WTC11 (cell line): Measurements from ENCODE around the gene PAQR8. TPM values are rescaled to one million over a fixed set of nuclear protein-coding genes. Genes with fewer than 3 reads are reported as not detected.

Source experiments
- ATAC-seq: fragments of 200-7000 bp; cut with Tn5 transposase; 2 replicates; pipeline ENCODE4 v1.10.0; 2021; ENCODE audit warnings: mild to moderate bottlenecking, moderate library complexity
- CTCF ChIA-PET: fragments of 300-600 bp; sonication (Branson Sonifier 250); formaldehyde crosslinking; loops from one replicate; lab custom pipeline; 2021; ENCODE audit warnings: antibody characterized with exemption; lab: Charles Lee
- POLR2A ChIA-PET: fragments of 350-600 bp; sonication (Branson Sonifier 250); formaldehyde crosslinking; loops from one replicate; lab custom pipeline; 2021; ENCODE audit warnings: antibody characterized with exemption; lab: Charles Lee
- DNase-seq: peaks from one replicate; pipeline ENCODE4 v3.0.0; 2021; ENCODE audit warnings: low spot score
- H3K27ac Mint-ChIP-seq: 2 replicates; pipeline ENCODE4 v1.8.0; 2021; ENCODE audit warnings: mixed read lengths
- H3K27me3 Mint-ChIP-seq: 2 replicates; pipeline ENCODE4 v1.8.0; 2021; ENCODE audit warnings: low read depth, mild to moderate bottlenecking, moderate library complexity, mixed read lengths
- H3K36me3 Mint-ChIP-seq: 2 replicates; pipeline ENCODE4 v1.8.0; 2021; ENCODE audit warnings: mixed read lengths
- H3K4me1 Mint-ChIP-seq: 2 replicates; pipeline ENCODE4 v1.8.0; 2022; ENCODE audit warnings: mixed read lengths
- H3K4me3 Mint-ChIP-seq: 2 replicates; pipeline ENCODE4 v1.8.0; 2021; ENCODE audit warnings: mild to moderate bottlenecking, moderate library complexity, mixed read lengths
- H3K9me3 Mint-ChIP-seq: 2 replicates; pipeline ENCODE4 v1.8.0; 2021; ENCODE audit warnings: mixed read lengths
- JUN ChIP-seq: sonication (generic); formaldehyde crosslinking; IDR thresholded peaks from 2 replicates; pipeline ENCODE4 v1.8.0; 2023; ENCODE audit warnings: mild to moderate bottlenecking, missing genetic modification reagents
- SMAD4 ChIP-seq: sonication (generic); formaldehyde crosslinking; IDR thresholded peaks from 2 replicates; pipeline ENCODE4 v1.8.0; 2022; ENCODE audit warnings: mild to moderate bottlenecking, missing genetic modification reagents
- SOX15 ChIP-seq: fragments of 250-450 bp; sonication (Bioruptor Pico); IDR thresholded peaks from 2 replicates; pipeline ENCODE4 v1.9.0; 2021; ENCODE audit warnings: mild to moderate bottlenecking
- TEAD1 ChIP-seq: sonication (generic); formaldehyde crosslinking; IDR thresholded peaks from 2 replicates; pipeline ENCODE4 v1.8.0; 2022; ENCODE audit warnings: mild to moderate bottlenecking, missing genetic modification reagents
- TEAD4 ChIP-seq: sonication (generic); formaldehyde crosslinking; IDR thresholded peaks from 2 replicates; pipeline ENCODE4 v1.8.0; 2022; ENCODE audit warnings: mild to moderate bottlenecking, missing genetic modification reagents
- USF2 ChIP-seq: sonication (generic); formaldehyde crosslinking; IDR thresholded peaks from 2 replicates; pipeline ENCODE4 v1.8.1; 2023; ENCODE audit warnings: mild to moderate bottlenecking, missing genetic modification reagents, moderate library complexity
- ZBTB21 ChIP-seq: sonication (generic); formaldehyde crosslinking; IDR thresholded peaks from 2 replicates; pipeline ENCODE4 v1.8.1; 2023; ENCODE audit warnings: mild to moderate bottlenecking, missing genetic modification reagents, borderline replicate concordance
- ZNF317 ChIP-seq: sonication (generic); formaldehyde crosslinking; IDR thresholded peaks from 2 replicates; pipeline ENCODE4 v1.8.1; 2023; ENCODE audit warnings: low read depth, mild to moderate bottlenecking, moderate library complexity, missing genetic modification reagents, borderline replicate concordance
- ZNF396 ChIP-seq: fragments of 250-450 bp; sonication (Bioruptor Pico); IDR thresholded peaks from 2 replicates; pipeline ENCODE4 v1.8.0; 2021; ENCODE audit warnings: mild to moderate bottlenecking, moderate library complexity, borderline replicate concordance
- ZNF423 ChIP-seq: fragments of 250-450 bp; sonication (Bioruptor Pico); IDR thresholded peaks from 2 replicates; pipeline ENCODE4 v2.1.2; 2022; ENCODE audit warnings: mild to moderate bottlenecking, moderate library complexity
- total RNA-seq: library from RNA; stranded (reverse); gene quantifications from 3 replicates; pipeline ENCODE4 v1.2.3, GENCODE V29; 2021
- TF ChIP-seq, protein P1 (sequence below): fragments of 200-600 bp; IDR thresholded peaks from 2 replicates; pipeline ENCODE4 v1.8.0; 2022; ENCODE audit warnings: antibody characterized with exemption
- TF ChIP-seq, protein P2 (sequence below): sonication (generic); formaldehyde crosslinking; IDR thresholded peaks from 2 replicates; pipeline ENCODE4 v1.8.1; 2023; ENCODE audit warnings: mild to moderate bottlenecking, missing genetic modification reagents
- TF ChIP-seq, protein P3 (sequence below): sonication (generic); formaldehyde crosslinking; IDR thresholded peaks from 2 replicates; pipeline ENCODE4 v1.8.0; 2023; ENCODE audit warnings: missing genetic modification reagents
- TF ChIP-seq, protein P4 (sequence below): sonication (generic); formaldehyde crosslinking; IDR thresholded peaks from 2 replicates; pipeline ENCODE4 v1.8.0; 2023; ENCODE audit warnings: mild to moderate bottlenecking, missing genetic modification reagents

The PAQR8 gene
- total RNA-seq, 1 experiment from 2014 or later, result 11.1 TPM

- ATAC-seq (peak; percentile 88), DNase-seq (peak; percentile 40)
- Mint-ChIP-seq H3K4me1 (peaks cover 27% of the 10 kb centered on the region), H3K27me3 (no peaks in the 10 kb centered on the region), H3K36me3 (peaks cover 6% of the 10 kb centered on the region; the same call in 1 of the 2 replicates), H3K4me3 (no peak overlapping the region), H3K27ac (peak overlapping the region; percentile 55; the same call in 1 of the 2 replicates), H3K9me3 (no peaks in the 10 kb centered on the region)
- CTCF ChIA-PET, result interaction anchor here (0.6 to 3.1 kb wide), 21 partner anchors 10 to 264 kb away, joined by 3 to 30 read pairs (median 4); partner anchors contain the start of genes MCM3 and PAQR8
- POLR2A ChIA-PET, result interaction anchor here (1.0 to 1.1 kb wide), 2 partner anchors 115 to 117 kb away, joined by 5 to 6 read pairs; partner anchors contain the start of gene MCM3
- TF ChIP-seq, protein P1, sequence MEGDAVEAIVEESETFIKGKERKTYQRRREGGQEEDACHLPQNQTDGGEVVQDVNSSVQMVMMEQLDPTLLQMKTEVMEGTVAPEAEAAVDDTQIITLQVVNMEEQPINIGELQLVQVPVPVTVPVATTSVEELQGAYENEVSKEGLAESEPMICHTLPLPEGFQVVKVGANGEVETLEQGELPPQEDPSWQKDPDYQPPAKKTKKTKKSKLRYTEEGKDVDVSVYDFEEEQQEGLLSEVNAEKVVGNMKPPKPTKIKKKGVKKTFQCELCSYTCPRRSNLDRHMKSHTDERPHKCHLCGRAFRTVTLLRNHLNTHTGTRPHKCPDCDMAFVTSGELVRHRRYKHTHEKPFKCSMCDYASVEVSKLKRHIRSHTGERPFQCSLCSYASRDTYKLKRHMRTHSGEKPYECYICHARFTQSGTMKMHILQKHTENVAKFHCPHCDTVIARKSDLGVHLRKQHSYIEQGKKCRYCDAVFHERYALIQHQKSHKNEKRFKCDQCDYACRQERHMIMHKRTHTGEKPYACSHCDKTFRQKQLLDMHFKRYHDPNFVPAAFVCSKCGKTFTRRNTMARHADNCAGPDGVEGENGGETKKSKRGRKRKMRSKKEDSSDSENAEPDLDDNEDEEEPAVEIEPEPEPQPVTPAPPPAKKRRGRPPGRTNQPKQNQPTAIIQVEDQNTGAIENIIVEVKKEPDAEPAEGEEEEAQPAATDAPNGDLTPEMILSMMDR, result peak; percentile 55
- no peak for TF ChIP-seq SMAD4 (CRISPR knock-in tag)
Measured at GRCh38 chr6:52399511-52400312, 37.8 kb downstream of the PAQR8 start.

DNA sequence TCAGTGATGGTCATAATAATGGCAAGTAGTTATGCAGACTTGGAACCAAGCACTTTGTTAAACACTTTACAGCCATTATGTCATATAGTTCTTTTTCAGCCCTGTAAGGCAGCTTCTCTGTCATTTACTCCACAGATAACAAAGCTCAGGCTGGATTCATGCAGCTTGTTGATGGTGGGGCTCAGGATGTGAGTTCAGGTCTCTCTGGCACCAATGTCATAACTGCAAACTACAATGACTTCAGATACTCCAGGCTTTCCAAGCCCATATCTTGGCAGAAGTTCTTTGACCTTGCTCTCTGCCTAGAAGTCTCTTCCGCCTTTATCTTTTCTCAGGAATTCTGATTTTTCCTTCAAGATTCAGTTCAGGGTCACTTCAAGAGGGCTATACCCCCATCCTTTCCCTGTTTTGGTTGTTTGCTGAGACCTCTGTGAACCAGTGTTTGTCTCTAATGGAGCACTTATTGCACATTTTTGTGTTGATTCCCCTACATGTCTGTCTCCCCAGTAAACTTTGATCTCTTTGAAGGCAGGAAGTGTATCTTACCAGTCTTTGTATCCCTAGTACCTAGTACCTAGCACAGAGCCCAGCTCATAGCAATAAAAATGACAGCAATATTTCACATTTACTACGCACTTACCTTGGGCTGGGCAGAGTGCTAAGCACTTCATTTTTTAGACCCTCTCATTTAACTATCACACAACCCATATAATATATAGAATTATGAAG, 38.5 kb downstream of the PAQR8 start:
- Mint-ChIP-seq H3K36me3 (peaks cover 6% of the 10 kb centered on the region; the same call in 1 of the 2 replicates), H3K27ac (peak overlapping the region; percentile 81), H3K27me3 (no peaks in the 10 kb centered on the region), H3K9me3 (no peaks in the 10 kb centered on the region), H3K4me1 (peaks cover 27% of the 10 kb centered on the region), H3K4me3 (no peak overlapping the region)
- ATAC-seq (no peak), DNase-seq (no peak)
- TF ChIP-seq JUN (CRISPR knock-in tag) (no peak), TEAD1 (CRISPR knock-in tag) (no peak), ZNF423 (no peak), ZNF396 (CRISPR knock-in tag) (no peak), TEAD4 (CRISPR knock-in tag) (no peak), SOX15 (no peak), ZBTB21 (no peak), USF2 (CRISPR knock-in tag) (no peak), ZNF317 (CRISPR knock-in tag) (no peak)
- TF ChIP-seq, protein P2, sequence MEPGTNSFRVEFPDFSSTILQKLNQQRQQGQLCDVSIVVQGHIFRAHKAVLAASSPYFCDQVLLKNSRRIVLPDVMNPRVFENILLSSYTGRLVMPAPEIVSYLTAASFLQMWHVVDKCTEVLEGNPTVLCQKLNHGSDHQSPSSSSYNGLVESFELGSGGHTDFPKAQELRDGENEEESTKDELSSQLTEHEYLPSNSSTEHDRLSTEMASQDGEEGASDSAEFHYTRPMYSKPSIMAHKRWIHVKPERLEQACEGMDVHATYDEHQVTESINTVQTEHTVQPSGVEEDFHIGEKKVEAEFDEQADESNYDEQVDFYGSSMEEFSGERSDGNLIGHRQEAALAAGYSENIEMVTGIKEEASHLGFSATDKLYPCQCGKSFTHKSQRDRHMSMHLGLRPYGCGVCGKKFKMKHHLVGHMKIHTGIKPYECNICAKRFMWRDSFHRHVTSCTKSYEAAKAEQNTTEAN, result no peak
- TF ChIP-seq, protein P3, sequence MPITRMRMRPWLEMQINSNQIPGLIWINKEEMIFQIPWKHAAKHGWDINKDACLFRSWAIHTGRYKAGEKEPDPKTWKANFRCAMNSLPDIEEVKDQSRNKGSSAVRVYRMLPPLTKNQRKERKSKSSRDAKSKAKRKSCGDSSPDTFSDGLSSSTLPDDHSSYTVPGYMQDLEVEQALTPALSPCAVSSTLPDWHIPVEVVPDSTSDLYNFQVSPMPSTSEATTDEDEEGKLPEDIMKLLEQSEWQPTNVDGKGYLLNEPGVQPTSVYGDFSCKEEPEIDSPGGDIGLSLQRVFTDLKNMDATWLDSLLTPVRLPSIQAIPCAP, result no peak
- TF ChIP-seq, protein P4, sequence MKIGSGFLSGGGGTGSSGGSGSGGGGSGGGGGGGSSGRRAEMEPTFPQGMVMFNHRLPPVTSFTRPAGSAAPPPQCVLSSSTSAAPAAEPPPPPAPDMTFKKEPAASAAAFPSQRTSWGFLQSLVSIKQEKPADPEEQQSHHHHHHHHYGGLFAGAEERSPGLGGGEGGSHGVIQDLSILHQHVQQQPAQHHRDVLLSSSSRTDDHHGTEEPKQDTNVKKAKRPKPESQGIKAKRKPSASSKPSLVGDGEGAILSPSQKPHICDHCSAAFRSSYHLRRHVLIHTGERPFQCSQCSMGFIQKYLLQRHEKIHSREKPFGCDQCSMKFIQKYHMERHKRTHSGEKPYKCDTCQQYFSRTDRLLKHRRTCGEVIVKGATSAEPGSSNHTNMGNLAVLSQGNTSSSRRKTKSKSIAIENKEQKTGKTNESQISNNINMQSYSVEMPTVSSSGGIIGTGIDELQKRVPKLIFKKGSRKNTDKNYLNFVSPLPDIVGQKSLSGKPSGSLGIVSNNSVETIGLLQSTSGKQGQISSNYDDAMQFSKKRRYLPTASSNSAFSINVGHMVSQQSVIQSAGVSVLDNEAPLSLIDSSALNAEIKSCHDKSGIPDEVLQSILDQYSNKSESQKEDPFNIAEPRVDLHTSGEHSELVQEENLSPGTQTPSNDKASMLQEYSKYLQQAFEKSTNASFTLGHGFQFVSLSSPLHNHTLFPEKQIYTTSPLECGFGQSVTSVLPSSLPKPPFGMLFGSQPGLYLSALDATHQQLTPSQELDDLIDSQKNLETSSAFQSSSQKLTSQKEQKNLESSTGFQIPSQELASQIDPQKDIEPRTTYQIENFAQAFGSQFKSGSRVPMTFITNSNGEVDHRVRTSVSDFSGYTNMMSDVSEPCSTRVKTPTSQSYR (CRISPR knock-in tag), result no peak
- ChIA-PET CTCF (interaction anchor here (0.5 to 3.1 kb wide), 22 partner anchors 11 to 263 kb away, joined by 3 to 30 read pairs (median 4); partner anchors contain the start of genes MCM3 and PAQR8), POLR2A (interaction anchor here (1.0 to 1.1 kb wide), 2 partner anchors 115 to 118 kb away, joined by 5 to 6 read pairs; partner anchors contain the start of gene MCM3)
